GM12878 (cell line): ENCODE results near the gene NECTIN2. TPM values are rescaled to one million over a fixed set of nuclear protein-coding genes. Genes with fewer than 3 reads are reported as not detected.

ENCODE experiments used
- ATAC-seq: fragments of 200-7000 bp; cut with Tn5 transposase; 3 replicates; pipeline ENCODE4 v1.9.1; 2020; ENCODE audit warnings: mild to moderate bottlenecking, moderate library complexity
- BruUV-seq: library from RNA; stranded (reverse); fragments of 400-500 nt; replicated peaks from 2 replicates; lab custom pipeline; 2021; lab: Mats Ljungman, UMichigan
- CTCF ChIA-PET: fragments of 300-600 bp; sonication (Branson Sonifier 250); formaldehyde crosslinking; extraction: SDS; loops from one replicate; lab custom pipeline; 2021; ENCODE audit warnings: inconsistent platforms; lab: Yijun Ruan, JAX
- POLR2A ChIA-PET: fragments of 350-600 bp; formaldehyde crosslinking; extraction: SDS; loops from one replicate; lab custom pipeline; 2021; ENCODE audit warnings: inconsistent platforms; lab: Charles Lee
- RAD21 ChIA-PET: fragments of 300-600 bp; sonication (Branson Sonifier 250); formaldehyde crosslinking; loops from one replicate; lab custom pipeline; 2023; ENCODE audit warnings: antibody characterized with exemption; ENCODE audit not compliant: unreplicated experiment; lab: Charles Lee
- SMC1A ChIA-PET: fragments of 300-600 bp; sonication (Branson Sonifier 250); formaldehyde crosslinking; loops from one replicate; lab custom pipeline; 2023; ENCODE audit not compliant: unreplicated experiment, uncharacterized antibody; lab: Charles Lee
- DNase-seq: peaks from one replicate; pipeline ENCODE4 v3.0.0-alpha.2; 2011; ENCODE audit warnings: low read depth, low spot score
- FAIRE-seq: peaks from 3 replicates; lab custom pipeline; 2011; peaks lifted over from hg19 to GRCh38; lab: Jason Lieb, UNC
- H2AFZ ChIP-seq: 2 replicates; pipeline ENCODE4 v1.6.0; 2011; ENCODE audit warnings: low read depth, low read length, control low read depth; ENCODE audit not compliant: control insufficient read depth
- H3K27ac ChIP-seq: 2 replicates; pipeline ENCODE4 v1.5.1; 2011; ENCODE audit warnings: control low read depth; ENCODE audit not compliant: control insufficient read depth, insufficient read depth
- H3K27me3 ChIP-seq, 2 experiments: replicated peaks in 1 of 2; 2 replicates each; pipeline versions ENCODE4 v1.6.0 to v1.6.1; 2011; ENCODE audit warnings: low read length in 1 of 2; ENCODE audit not compliant: control insufficient read depth in 2 of 2, insufficient read depth in 2 of 2
- H3K36me3 ChIP-seq, 2 experiments: 2 replicates each; pipeline ENCODE4 v1.5.1; 2011; ENCODE audit warnings: low read length in 1 of 2; ENCODE audit not compliant: control insufficient read depth in 2 of 2, insufficient read depth in 2 of 2
- H3K4me1 ChIP-seq: 2 replicates; pipeline ENCODE4 v1.6.1; 2011; ENCODE audit warnings: mild to moderate bottlenecking, low read length, moderate library complexity, mixed read lengths; ENCODE audit not compliant: control insufficient read depth, insufficient read depth
- H3K4me2 ChIP-seq: 2 replicates; pipeline ENCODE4 v1.6.0; 2011; ENCODE audit warnings: control low read depth; ENCODE audit not compliant: control insufficient read depth, insufficient read depth
- H3K4me3 ChIP-seq: fragments of 200-600 bp; sonication (generic); 2 replicates; pipeline ENCODE4 v1.5.1; 2016
- H3K79me2 ChIP-seq: 2 replicates; pipeline ENCODE4 v1.6.0; 2011; ENCODE audit warnings: low read length; ENCODE audit not compliant: control insufficient read depth, insufficient read depth
- H3K9ac ChIP-seq: 2 replicates; pipeline ENCODE4 v1.8.0; 2011; ENCODE audit warnings: low read length, control low read depth, mixed read lengths; ENCODE audit not compliant: control insufficient read depth, insufficient read depth
- H3K9me3 ChIP-seq: replicated peaks from 3 replicates; pipeline ENCODE4 v1.5.1; 2011; ENCODE audit warnings: mild to moderate bottlenecking, low read length; ENCODE audit not compliant: control insufficient read depth, insufficient read depth
- H4K20me1 ChIP-seq: 2 replicates; pipeline ENCODE4 v1.6.0; 2011; ENCODE audit not compliant: control insufficient read depth, insufficient read depth
- ESRRA ChIP-seq: IDR thresholded peaks from 2 replicates; pipeline ENCODE4 v1.6.1; 2012; ENCODE audit warnings: mild to moderate bottlenecking, low read length, improper control_type of control experiment
- HDAC2 ChIP-seq: fragments of 200-600 bp; sonication (generic); IDR thresholded peaks from 2 replicates; pipeline ENCODE4 v1.6.1; 2017
- JUNB ChIP-seq: IDR thresholded peaks from 2 replicates; pipeline ENCODE4 v1.6.1; 2016; ENCODE audit warnings: antibody characterized with exemption, mild to moderate bottlenecking
- KAT2A ChIP-seq: conservative IDR thresholded peaks from 2 replicates; pipeline ENCODE4 v1.6.1; 2011; ENCODE audit warnings: low read depth, low read length; ENCODE audit not compliant: control insufficient read depth
- KLF5 ChIP-seq: fragments of 450-650 bp; IDR thresholded peaks from 2 replicates; pipeline ENCODE4 v1.6.1; 2014; ENCODE audit warnings: mild to moderate bottlenecking; ENCODE audit not compliant: partially characterized antibody
- NFYB ChIP-seq: IDR thresholded peaks from 2 replicates; pipeline ENCODE4 v1.6.1; 2011; ENCODE audit warnings: low read depth, mild to moderate bottlenecking, low read length, improper control_type of control experiment, moderate library complexity; ENCODE audit not compliant: insufficient read depth
- POLR2A ChIP-seq: IDR thresholded peaks from 2 replicates; pipeline ENCODE4 v1.6.1; 2011; ENCODE audit warnings: low read depth, mild to moderate bottlenecking, low read length
- RCOR1 ChIP-seq: conservative IDR thresholded peaks from 2 replicates; pipeline ENCODE4 v1.6.1; 2012; ENCODE audit warnings: low read depth, low read length, improper control_type of control experiment
- SMAD5 ChIP-seq: IDR thresholded peaks from 2 replicates; pipeline ENCODE4 v1.6.1; 2016; ENCODE audit warnings: antibody characterized with exemption, low read depth
- TAF1 ChIP-seq: IDR thresholded peaks from 2 replicates; pipeline ENCODE4 v1.6.1; 2011; ENCODE audit warnings: mild to moderate bottlenecking, low read depth, low read length, borderline replicate concordance
- ZNF217 ChIP-seq: fragments of 450-650 bp; IDR thresholded peaks from 2 replicates; pipeline ENCODE4 v1.6.1; 2017; ENCODE audit warnings: antibody characterized with exemption, mild to moderate bottlenecking
- ZNF384 ChIP-seq: IDR thresholded peaks from 2 replicates; pipeline ENCODE4 v1.6.1; 2012; ENCODE audit warnings: low read depth, mild to moderate bottlenecking, low read length, improper control_type of control experiment, borderline replicate concordance
- WGBS: methylation state at CpG from one replicate; pipeline ENCODE4 v1.1.6; 2016; ENCODE audit warnings: low lambda C conversion rate; ENCODE audit not compliant: insufficient replicate concordance, insufficient coverage; ENCODE audit errors: missing lambda C conversion rate; 5-methylcytosine and 5-hydroxymethylcytosine counted together
- in situ Hi-C: fragments of 300-500 bp; cut with MboI; formaldehyde crosslinking; loops from 9 replicates; pipeline ENCODE4 v1.14.3; 2018; ENCODE audit warnings: mixed read lengths
- intact Hi-C: fragments of 100-400 bp; cut with micrococcal nuclease; formaldehyde crosslinking; loops from one replicate; pipeline ENCODE4 v1.14.2; 2022; ENCODE audit not compliant: unreplicated experiment
- polyA plus RNA-seq, 11 experiments: library from polyadenylated mRNA; depleted of rRNA in 4 of 11; unstranded in 6 of 11; stranded (reverse) in 5 of 11; fragments of >200 nt; fragmentation: Nextera tagmentation in 4 of 11; fragmentation: Illumina TruSeq in 1 of 11; extraction: Ambion mirVana in 4 of 11; extraction: Trizol in 1 of 11; gene quantifications; 1 replicate in 1 of 11; 2 replicates in 10 of 11; pipeline versions ENCODE4 v1.2.1 to v1.2.3, GENCODE V29; 2011 to 2016; ENCODE audit warnings: inconsistent platforms in 2 of 11, missing spikeins in 2 of 11, low read depth in 1 of 11
- total RNA-seq, 4 experiments: library from RNA; depleted of rRNA in 3 of 4; stranded (reverse); fragments of >200 nt in 3 of 4; fragmentation: Illumina TruSeq in 1 of 4; extraction: Trizol in 1 of 4; gene quantifications; 2 replicates each; pipeline versions ENCODE4 v1.2.1 to v1.2.3, GENCODE V29; 2013 to 2021
- TF ChIP-seq, protein P1 (sequence below): fragments of 150-350 bp; IDR thresholded peaks from 2 replicates; pipeline ENCODE4 v1.6.1; 2016; ENCODE audit warnings: low read depth, low read length
- TF ChIP-seq, protein P2 (sequence below): IDR thresholded peaks from 2 replicates; pipeline ENCODE4 v1.6.1; 2012; ENCODE audit warnings: improper control_type of control experiment, low read depth, low read length; ENCODE audit not compliant: insufficient replicate concordance

Gene NECTIN2
- total and polyA plus RNA-seq, 10 of the 15 experiments (the other 5 are each of a cell fraction or from before 2014, with no cell fraction given) = 0.05 to 0.36 (median 0.26) TPM; not detected in 5

DNA sequence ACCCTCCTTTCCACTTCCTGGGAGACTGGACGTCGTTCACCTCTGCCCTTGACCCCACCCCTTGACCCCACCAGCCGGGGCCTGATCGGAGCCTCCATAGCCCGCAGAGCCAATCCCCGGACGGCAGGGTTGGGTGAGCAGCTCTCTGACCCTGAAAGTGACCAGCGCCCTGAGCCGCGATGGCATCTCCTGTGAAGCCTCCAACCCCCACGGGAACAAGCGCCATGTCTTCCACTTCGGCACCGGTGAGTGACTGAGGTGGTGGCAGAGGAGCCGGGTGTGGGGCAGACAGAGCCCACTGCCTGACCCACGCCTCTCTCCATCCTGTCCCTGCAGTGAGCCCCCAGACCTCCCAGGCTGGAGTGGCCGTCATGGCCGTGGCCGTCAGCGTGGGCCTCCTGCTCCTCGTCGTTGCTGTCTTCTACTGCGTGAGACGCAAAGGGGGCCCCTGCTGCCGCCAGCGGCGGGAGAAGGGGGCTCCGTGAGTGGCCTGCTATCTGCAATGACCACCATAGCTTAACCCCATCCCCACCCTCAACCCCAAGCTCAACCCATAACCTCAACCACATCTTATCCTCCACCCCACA, 26.8 kb upstream of the NECTIN2 start (continued):
- TF ChIP-seq, protein P1, sequence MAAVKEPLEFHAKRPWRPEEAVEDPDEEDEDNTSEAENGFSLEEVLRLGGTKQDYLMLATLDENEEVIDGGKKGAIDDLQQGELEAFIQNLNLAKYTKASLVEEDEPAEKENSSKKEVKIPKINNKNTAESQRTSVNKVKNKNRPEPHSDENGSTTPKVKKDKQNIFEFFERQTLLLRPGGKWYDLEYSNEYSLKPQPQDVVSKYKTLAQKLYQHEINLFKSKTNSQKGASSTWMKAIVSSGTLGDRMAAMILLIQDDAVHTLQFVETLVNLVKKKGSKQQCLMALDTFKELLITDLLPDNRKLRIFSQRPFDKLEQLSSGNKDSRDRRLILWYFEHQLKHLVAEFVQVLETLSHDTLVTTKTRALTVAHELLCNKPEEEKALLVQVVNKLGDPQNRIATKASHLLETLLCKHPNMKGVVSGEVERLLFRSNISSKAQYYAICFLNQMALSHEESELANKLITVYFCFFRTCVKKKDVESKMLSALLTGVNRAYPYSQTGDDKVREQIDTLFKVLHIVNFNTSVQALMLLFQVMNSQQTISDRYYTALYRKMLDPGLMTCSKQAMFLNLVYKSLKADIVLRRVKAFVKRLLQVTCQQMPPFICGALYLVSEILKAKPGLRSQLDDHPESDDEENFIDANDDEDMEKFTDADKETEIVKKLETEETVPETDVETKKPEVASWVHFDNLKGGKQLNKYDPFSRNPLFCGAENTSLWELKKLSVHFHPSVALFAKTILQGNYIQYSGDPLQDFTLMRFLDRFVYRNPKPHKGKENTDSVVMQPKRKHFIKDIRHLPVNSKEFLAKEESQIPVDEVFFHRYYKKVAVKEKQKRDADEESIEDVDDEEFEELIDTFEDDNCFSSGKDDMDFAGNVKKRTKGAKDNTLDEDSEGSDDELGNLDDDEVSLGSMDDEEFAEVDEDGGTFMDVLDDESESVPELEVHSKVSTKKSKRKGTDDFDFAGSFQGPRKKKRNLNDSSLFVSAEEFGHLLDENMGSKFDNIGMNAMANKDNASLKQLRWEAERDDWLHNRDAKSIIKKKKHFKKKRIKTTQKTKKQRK = no peak
- TF ChIP-seq SMAD5 (no peak), POLR2A (no peak), KAT2A (no peak)

DNA sequence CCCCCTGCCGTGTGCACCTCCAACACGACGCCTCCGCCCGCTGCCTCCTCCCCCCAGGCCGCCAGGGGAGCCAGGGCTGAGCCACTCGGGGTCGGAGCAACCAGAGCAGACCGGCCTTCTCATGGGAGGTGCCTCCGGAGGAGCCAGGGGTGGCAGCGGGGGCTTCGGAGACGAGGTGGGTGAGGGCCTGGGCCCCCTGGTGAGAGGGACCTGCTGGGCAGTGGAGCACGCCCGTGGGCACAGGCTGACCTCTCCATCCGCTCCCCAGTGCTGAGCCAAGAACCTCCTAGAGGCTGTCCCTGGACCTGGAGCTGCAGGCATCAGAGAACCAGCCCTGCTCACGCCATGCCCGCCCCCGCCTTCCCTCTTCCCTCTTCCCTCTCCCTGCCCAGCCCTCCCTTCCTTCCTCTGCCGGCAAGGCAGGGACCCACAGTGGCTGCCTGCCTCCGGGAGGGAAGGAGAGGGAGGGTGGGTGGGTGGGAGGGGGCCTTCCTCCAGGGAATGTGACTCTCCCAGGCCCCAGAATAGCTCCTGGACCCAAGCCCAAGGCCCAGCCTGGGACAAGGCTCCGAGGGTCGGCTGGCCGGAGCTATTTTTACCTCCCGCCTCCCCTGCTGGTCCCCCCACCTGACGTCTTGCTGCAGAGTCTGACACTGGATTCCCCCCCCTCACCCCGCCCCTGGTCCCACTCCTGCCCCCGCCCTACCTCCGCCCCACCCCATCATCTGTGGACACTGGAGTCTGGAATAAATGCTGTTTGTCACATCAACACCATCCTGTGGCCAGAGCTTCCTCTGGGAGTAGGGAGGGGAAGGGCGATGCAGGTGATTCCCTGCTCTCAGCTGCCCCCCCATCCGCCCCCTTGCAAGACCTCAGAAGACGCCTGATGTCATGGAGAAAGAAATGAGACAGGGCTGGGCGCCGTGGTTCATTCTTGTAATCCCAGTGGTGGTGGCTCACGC, 25.2 kb upstream of the NECTIN2 start:
- Histone ChIP-seq H4K20me1 (no peaks in the 10 kb centered on the region), H3K27me3 (0 out of 4 replicates have a peak, but pooled peaks cover 0 to 1% of the 10 kb centered on the region in 2 experiments), H3K79me2 (no peaks in the 10 kb centered on the region), H3K4me2 (no peak overlapping the region), H3K27ac (no peak overlapping the region), H3K9me3 (no peaks in the 10 kb centered on the region), H3K36me3 (no peaks in the 10 kb centered on the region), H3K4me3 (no peak overlapping the region), H2AFZ (no peak overlapping the region), H3K4me1 (no peaks in the 10 kb centered on the region), H3K9ac (no peak overlapping the region)
- SMC1A ChIA-PET = interaction anchor here (0.6 kb wide), 1 partner anchor 164 kb away, joined by 3 read pairs; no protein-coding TSS in a partner anchor
- 31% methylated on average over 19 of the region's 35 CpGs for WGBS
- POLR2A ChIA-PET = no interaction called here
- no peak for ATAC-seq
- intact Hi-C loops (no loop called here), in situ Hi-C loops (no loop called here)
- RAD21 ChIA-PET = no interaction called here
- CTCF ChIA-PET = interaction anchor here (0.6 kb wide), 1 partner anchor 158 kb away, joined by 3 read pairs; no protein-coding TSS in a partner anchor
- FAIRE-seq = no peak
- no peak for DNase-seq
- BruUV-seq = no TSS peak
- TF ChIP-seq, protein P2, sequence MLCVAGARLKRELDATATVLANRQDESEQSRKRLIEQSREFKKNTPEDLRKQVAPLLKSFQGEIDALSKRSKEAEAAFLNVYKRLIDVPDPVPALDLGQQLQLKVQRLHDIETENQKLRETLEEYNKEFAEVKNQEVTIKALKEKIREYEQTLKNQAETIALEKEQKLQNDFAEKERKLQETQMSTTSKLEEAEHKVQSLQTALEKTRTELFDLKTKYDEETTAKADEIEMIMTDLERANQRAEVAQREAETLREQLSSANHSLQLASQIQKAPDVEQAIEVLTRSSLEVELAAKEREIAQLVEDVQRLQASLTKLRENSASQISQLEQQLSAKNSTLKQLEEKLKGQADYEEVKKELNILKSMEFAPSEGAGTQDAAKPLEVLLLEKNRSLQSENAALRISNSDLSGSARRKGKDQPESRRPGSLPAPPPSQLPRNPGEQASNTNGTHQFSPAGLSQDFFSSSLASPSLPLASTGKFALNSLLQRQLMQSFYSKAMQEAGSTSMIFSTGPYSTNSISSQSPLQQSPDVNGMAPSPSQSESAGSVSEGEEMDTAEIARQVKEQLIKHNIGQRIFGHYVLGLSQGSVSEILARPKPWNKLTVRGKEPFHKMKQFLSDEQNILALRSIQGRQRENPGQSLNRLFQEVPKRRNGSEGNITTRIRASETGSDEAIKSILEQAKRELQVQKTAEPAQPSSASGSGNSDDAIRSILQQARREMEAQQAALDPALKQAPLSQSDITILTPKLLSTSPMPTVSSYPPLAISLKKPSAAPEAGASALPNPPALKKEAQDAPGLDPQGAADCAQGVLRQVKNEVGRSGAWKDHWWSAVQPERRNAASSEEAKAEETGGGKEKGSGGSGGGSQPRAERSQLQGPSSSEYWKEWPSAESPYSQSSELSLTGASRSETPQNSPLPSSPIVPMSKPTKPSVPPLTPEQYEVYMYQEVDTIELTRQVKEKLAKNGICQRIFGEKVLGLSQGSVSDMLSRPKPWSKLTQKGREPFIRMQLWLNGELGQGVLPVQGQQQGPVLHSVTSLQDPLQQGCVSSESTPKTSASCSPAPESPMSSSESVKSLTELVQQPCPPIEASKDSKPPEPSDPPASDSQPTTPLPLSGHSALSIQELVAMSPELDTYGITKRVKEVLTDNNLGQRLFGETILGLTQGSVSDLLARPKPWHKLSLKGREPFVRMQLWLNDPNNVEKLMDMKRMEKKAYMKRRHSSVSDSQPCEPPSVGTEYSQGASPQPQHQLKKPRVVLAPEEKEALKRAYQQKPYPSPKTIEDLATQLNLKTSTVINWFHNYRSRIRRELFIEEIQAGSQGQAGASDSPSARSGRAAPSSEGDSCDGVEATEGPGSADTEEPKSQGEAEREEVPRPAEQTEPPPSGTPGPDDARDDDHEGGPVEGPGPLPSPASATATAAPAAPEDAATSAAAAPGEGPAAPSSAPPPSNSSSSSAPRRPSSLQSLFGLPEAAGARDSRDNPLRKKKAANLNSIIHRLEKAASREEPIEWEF = no peak
- TF ChIP-seq ZNF217 = no peak
- TF ChIP-seq TAF1 = no peak
- TF ChIP-seq JUNB = no peak
- no peak for TF ChIP-seq NFYB
- TF ChIP-seq HDAC2 = no peak
- TF ChIP-seq RCOR1 = no peak
- TF ChIP-seq KLF5 = no peak
- TF ChIP-seq ZNF384 = no peak
- TF ChIP-seq ESRRA = no peak
